ENCODE measurements around the gene ANAPC10. TPM values are rescaled to one million over a fixed set of nuclear protein-coding genes. Genes with fewer than 3 reads are reported as not detected.
"Not testable (repeated sequence)": the region's sequence is repeated elsewhere in the genome, so short reads cannot be mapped to it uniquely, and the experiment has no call there.

ANAPC10 gene
- total and polyA plus RNA-seq, 4 donors: 12.9 to 22.8 (median 19.4) TPM

DNA sequence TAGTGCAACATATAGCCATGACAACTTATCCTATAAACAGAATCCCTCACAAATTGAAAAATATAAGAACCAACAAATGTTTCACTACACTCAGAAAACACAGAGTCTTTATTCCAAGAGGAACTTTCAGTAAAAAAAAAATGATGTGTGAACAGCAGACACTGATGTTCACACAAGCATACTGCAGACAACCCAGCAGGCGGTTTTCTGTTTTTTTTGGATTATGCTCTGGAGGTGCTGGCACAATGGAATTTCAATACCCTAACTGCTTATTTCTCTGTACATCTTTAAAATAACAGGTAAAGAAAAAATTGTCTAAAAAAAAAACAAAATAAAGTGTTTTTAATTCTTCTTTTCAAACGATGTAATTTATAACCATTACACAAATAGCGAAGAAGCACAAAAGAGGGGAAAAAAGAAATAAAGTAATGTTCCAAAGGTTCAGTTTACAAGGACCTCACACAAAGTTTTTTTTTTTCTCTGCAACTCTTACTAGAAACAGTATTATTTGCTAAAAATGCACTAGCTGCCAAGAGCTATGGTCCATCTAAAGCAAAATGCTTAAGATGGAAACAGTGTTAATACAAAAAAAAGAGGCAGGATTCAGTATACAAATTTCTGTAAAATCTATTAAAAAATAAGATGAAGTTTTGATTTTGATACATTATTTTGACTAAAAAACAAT lies 55.3 kb downstream of the ANAPC10 start:
- 69 to 82% methylated on average over 3 of the region's 3 CpGs for WGBS, 2 donors
- intact Hi-C loops (cut with DNase I): no loop called here

DNA sequence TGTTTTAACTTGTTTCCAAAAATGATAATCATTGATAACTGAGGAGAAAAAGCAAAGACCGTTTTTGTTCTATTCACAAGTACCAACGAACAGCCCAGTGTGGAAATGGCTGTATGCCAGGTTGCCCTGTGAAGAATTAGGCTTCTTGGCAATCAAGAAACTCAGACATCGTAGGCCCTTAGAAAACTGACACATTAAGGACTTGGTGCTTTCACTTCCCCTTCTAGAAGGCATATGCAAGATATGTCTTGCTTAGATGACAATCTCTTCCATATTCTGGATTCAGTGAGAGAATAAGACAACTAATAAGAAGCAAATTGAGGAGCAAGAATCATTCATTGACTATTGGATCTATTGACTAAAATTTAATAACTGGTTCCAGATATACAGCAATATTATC lies 56.6 kb downstream of the ANAPC10 start:
- 38 to 44% methylated on average over 3 of the region's 3 CpGs for WGBS, 2 donors
- DNase-seq: no peak

More for the DNA sequence above, 55.3 kb downstream of the ANAPC10 start:
- no peaks in the 10 kb centered on the region for H3K9me3 ChIP-seq (ENCODE audit: control insufficient read depth, low read length)
- DNase-seq (no peak), ATAC-seq (ENCODE audit: low FRiP score) (no peak)
- no peaks in the 10 kb centered on the region for H3K36me3 ChIP-seq (ENCODE audit: control insufficient read depth in 1 of 2, insufficient read depth in 2 of 2, low read length in 1 of 2)
- no peak overlapping the region for H3K4me3 ChIP-seq (ENCODE audit: low read length in 2 of 2)
- no peaks in the 10 kb centered on the region for H3K27me3 ChIP-seq (ENCODE audit: control insufficient read depth in 1 of 2, insufficient read depth in 2 of 2, low read length in 1 of 2)
- no peak overlapping the region for H3K27ac ChIP-seq (ENCODE audit: low read depth in 1 of 2, low read length in 2 of 2)
- H3K4me1 ChIP-seq (ENCODE audit: control insufficient read depth in 1 of 2, insufficient read depth in 2 of 2, low read length in 2 of 2): no peaks in the 10 kb centered on the region

DNA sequence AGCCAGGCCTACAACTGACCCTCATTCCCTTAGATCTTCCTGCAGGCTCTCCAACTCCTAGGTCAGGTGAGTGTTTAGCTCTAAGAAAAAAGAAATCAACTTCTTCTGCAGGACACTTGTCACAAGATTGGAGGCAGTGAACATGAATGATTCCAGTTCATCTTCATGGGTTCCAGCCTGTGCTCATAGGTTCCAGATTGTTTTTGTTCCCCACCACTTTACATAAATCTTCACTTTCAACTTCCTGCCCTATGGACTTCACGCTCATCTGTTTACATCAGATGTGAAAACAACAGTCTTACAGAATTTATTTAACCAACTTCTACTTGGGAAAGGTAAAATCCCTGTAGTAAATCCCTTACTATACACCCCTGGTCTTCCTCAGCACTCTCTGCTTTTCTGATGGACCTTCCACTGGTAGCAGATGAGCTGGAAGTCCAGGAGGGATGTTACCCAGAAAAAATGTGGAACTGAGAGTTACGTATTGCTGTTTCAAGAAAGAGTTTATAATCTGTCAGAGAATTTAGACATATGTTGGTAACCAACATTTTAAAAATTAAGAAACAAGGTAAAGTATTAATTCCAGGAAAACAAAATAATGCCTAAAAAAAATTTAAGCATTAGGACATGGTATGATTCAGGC lies 62.4 kb downstream of the ANAPC10 start:
- H3K27me3 ChIP-seq (ENCODE audit: control insufficient read depth in 1 of 2, insufficient read depth in 2 of 2, low read length in 1 of 2): no peaks in the 10 kb centered on the region
- H3K9me3 ChIP-seq (ENCODE audit: control insufficient read depth, low read length): no peaks in the 10 kb centered on the region
- 83 to 93% methylated on average over 2 of the region's 2 CpGs for WGBS, 2 donors
- no peak overlapping the region for H3K27ac ChIP-seq (ENCODE audit: low read depth in 1 of 2, low read length in 2 of 2)
- intact Hi-C loops (cut with DNase I): no loop called here
- no peaks in the 10 kb centered on the region for H3K4me1 ChIP-seq (ENCODE audit: control insufficient read depth in 1 of 2, insufficient read depth in 2 of 2, low read length in 2 of 2)
- ATAC-seq (ENCODE audit: low FRiP score) (no peak), DNase-seq (no peak)
- peaks cover 0 to 6% of the 10 kb centered on the region in 2 donors for H3K36me3 ChIP-seq (ENCODE audit: control insufficient read depth in 1 of 2, insufficient read depth in 2 of 2, low read length in 1 of 2)
- H3K4me3 ChIP-seq (ENCODE audit: low read length in 2 of 2): no peak overlapping the region

More for the DNA sequence above, 56.6 kb downstream of the ANAPC10 start:
- H3K27ac ChIP-seq (ENCODE audit: low read depth in 1 of 2, low read length in 2 of 2): no peak overlapping the region
- H3K27me3 ChIP-seq (ENCODE audit: control insufficient read depth in 1 of 2, insufficient read depth in 2 of 2, low read length in 1 of 2): no peaks in the 10 kb centered on the region
- intact Hi-C loops (cut with DNase I): no loop called here
- H3K4me1 ChIP-seq (ENCODE audit: control insufficient read depth in 1 of 2, insufficient read depth in 2 of 2, low read length in 2 of 2): no peaks in the 10 kb centered on the region
- no peaks in the 10 kb centered on the region for H3K36me3 ChIP-seq (ENCODE audit: control insufficient read depth in 1 of 2, insufficient read depth in 2 of 2, low read length in 1 of 2)
- no peaks in the 10 kb centered on the region for H3K9me3 ChIP-seq (ENCODE audit: control insufficient read depth, low read length)
- ATAC-seq (ENCODE audit: low FRiP score): no peak
- H3K4me3 ChIP-seq (ENCODE audit: low read length in 2 of 2): no peak overlapping the region

DNA sequence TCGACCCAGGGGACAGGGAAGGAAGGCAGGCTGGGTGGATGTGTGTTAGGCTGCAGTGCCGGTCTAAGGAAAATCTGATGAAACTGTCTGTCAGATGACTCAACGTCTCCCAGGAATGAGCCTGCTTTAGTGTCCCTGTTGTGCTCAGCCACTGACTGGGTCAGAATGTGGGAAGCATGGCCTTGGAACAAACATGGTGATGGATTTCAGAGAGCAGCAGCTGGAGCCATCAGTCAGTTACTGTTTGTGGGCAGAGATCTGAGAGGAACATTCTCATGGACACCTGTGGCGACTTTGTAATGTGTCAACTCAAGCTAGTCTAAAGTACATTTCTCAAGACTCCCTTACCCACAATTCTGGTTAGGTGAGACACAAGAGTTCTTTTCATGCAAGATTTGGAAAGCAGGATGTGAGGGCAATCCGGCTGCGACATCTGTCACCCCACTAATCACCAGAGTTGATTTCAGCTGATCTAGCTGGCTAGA lies 63.2 kb downstream of the ANAPC10 start:
- ATAC-seq (ENCODE audit: low FRiP score): no peak
- H3K4me3 ChIP-seq (ENCODE audit: low read length in 2 of 2): no peak overlapping the region
- intact Hi-C loops (cut with DNase I): no loop called here
- H3K9me3 ChIP-seq (ENCODE audit: control insufficient read depth, low read length): no peaks in the 10 kb centered on the region
- no peaks in the 10 kb centered on the region for H3K27me3 ChIP-seq (ENCODE audit: control insufficient read depth in 1 of 2, insufficient read depth in 2 of 2, low read length in 1 of 2)
- DNase-seq: no peak
- H3K4me1 ChIP-seq (ENCODE audit: control insufficient read depth in 1 of 2, insufficient read depth in 2 of 2, low read length in 2 of 2): no peaks in the 10 kb centered on the region
- 89% methylated on average over 6 of the region's 6 CpGs for WGBS, 2 donors
- peaks cover 2 to 6% of the 10 kb centered on the region in 2 donors for H3K36me3 ChIP-seq (ENCODE audit: control insufficient read depth in 1 of 2, insufficient read depth in 2 of 2, low read length in 1 of 2)
- H3K27ac ChIP-seq (ENCODE audit: low read depth in 1 of 2, low read length in 2 of 2): no peak overlapping the region

DNA sequence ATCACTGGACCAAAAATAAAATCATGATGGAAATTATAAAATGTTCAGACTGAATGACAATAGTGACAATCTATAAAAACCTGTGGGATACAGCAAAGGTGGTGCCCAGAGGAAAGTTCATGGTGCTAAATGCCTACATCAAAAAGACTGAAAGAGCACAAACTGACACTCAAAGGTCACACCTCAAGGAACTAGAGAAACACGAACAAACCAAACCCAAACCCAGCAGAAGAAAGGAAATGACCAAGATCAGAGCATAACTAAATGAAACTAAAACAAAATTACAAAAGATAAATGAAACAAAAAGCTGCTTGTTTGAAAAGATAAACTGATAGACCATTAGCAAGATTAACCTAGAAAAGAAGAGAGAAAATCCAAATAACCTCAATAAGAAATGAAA lies 78.7 kb downstream of the ANAPC10 start:
- intact Hi-C loops (cut with DNase I): no loop called here
- Histone ChIP-seq H3K36me3 (ENCODE audit: control insufficient read depth in 1 of 2, insufficient read depth in 2 of 2, low read length in 1 of 2) (no peaks in the 10 kb centered on the region), H3K4me1 (ENCODE audit: control insufficient read depth in 1 of 2, insufficient read depth in 2 of 2, low read length in 2 of 2) (no peaks in the 10 kb centered on the region), H3K4me3 (ENCODE audit: low read length in 2 of 2) (no peak overlapping the region), H3K9me3 (ENCODE audit: control insufficient read depth, low read length) (no peaks in the 10 kb centered on the region), H3K27me3 (ENCODE audit: control insufficient read depth in 1 of 2, insufficient read depth in 2 of 2, low read length in 1 of 2) (no peaks in the 10 kb centered on the region), H3K27ac (ENCODE audit: low read depth in 1 of 2, low read length in 2 of 2) (no peak overlapping the region)
- WGBS, 2 donors: 78 to 80% methylated on average over 1 of the region's 1 CpG
- DNase-seq (no peak), ATAC-seq (ENCODE audit: low FRiP score) (no peak)

DNA sequence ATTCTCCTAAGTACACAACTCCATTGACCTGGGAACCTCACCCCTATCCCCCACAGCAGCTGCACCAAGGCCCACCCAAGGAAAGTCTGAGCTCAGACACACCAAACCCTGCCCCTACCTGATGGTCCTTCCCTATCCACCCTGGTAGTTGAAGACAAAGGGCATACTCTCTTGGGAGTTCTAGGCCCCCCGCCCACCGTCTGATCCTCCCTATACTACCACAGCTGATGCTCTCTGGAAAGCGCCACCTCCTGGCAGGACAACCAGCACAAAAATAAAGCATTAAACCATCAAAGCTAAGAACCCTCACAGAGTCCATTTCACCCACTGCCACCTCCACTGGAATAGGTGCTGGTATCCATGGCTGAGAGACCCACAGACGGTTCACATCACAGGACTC lies 83.6 kb downstream of the ANAPC10 start:
- Histone ChIP-seq H3K27me3 (ENCODE audit: control insufficient read depth in 1 of 2, insufficient read depth in 2 of 2, low read length in 1 of 2) (no peaks in the 10 kb centered on the region), H3K36me3 (ENCODE audit: control insufficient read depth in 1 of 2, insufficient read depth in 2 of 2, low read length in 1 of 2) (no peaks in the 10 kb centered on the region), H3K4me1 (ENCODE audit: control insufficient read depth in 1 of 2, insufficient read depth in 2 of 2, low read length in 2 of 2) (no peaks in the 10 kb centered on the region), H3K9me3 (ENCODE audit: control insufficient read depth, low read length) (no peaks in the 10 kb centered on the region), H3K4me3 (ENCODE audit: low read length in 2 of 2) (no peak overlapping the region), H3K27ac (ENCODE audit: low read depth in 1 of 2, low read length in 2 of 2) (no peak overlapping the region)
- intact Hi-C loops (cut with DNase I): no loop called here
- DNase-seq (no peak), ATAC-seq (ENCODE audit: low FRiP score) (no peak)
- WGBS, 2 donors: 97 to 98% methylated on average over 4 of the region's 4 CpGs

DNA sequence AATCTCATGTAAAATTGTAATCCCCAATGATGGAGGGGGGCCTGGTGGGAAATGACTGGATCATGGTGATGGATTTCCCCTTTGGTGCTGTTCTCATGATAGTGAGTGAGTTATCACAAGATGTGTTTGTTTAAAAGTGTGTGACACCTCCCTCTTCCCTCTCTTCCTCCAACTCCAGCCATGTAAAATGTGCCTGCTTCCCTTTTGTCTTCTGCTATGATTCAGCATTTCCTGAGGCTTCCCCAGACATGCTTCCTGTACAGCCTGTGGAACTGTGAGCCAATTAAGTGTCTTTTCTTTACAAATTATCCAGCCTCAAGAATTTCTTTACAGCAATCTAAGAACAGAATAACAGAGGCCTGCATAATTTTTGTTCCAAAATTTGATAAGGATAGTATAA lies 85.2 kb downstream of the ANAPC10 start:
- ATAC-seq (ENCODE audit: low FRiP score): no peak
- H3K36me3 ChIP-seq (ENCODE audit: control insufficient read depth in 1 of 2, insufficient read depth in 2 of 2, low read length in 1 of 2): no peaks in the 10 kb centered on the region

DNA sequence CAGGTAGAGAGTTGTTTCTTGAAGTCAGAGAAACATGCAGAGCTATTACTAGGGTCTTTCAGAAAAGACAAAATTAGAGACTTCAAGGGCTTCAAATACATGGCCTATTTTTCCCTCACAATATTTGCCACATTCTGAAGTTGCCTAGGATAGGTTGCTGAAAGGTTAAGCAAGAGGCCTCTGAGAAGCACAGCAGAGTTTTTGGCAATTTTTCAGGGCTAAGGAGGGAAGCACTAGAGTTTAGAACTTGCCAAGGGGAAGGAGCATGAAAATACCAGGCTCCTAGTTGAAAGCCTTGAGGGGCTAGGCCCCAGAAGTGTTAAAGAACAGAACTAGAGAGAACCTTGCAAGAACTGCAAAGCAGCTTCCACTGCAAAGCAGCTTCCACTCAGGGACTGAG lies 86.4 kb downstream of the ANAPC10 start:
- Histone ChIP-seq H3K4me1 (ENCODE audit: control insufficient read depth in 1 of 2, insufficient read depth in 2 of 2, low read length in 2 of 2) (no peaks in the 10 kb centered on the region), H3K27me3 (ENCODE audit: control insufficient read depth in 1 of 2, insufficient read depth in 2 of 2, low read length in 1 of 2) (no peaks in the 10 kb centered on the region), H3K27ac (ENCODE audit: low read depth in 1 of 2, low read length in 2 of 2) (no peak overlapping the region), H3K4me3 (ENCODE audit: low read length in 2 of 2) (no peak overlapping the region), H3K9me3 (ENCODE audit: control insufficient read depth, low read length) (no peaks in the 10 kb centered on the region), H3K36me3 (ENCODE audit: control insufficient read depth in 1 of 2, insufficient read depth in 2 of 2, low read length in 1 of 2) (no peaks in the 10 kb centered on the region)
- DNase-seq (no peak), ATAC-seq (ENCODE audit: low FRiP score) (no peak)
- intact Hi-C loops (cut with DNase I): no loop called here

More for the DNA sequence above, 85.2 kb downstream of the ANAPC10 start:
- no peaks in the 10 kb centered on the region for H3K9me3 ChIP-seq (ENCODE audit: control insufficient read depth, low read length)
- no peak overlapping the region for H3K27ac ChIP-seq (ENCODE audit: low read depth in 1 of 2, low read length in 2 of 2)
- H3K4me3 ChIP-seq (ENCODE audit: low read length in 2 of 2): no peak overlapping the region
- intact Hi-C loops (cut with DNase I): no loop called here
- no peaks in the 10 kb centered on the region for H3K27me3 ChIP-seq (ENCODE audit: control insufficient read depth in 1 of 2, insufficient read depth in 2 of 2, low read length in 1 of 2)
- H3K4me1 ChIP-seq (ENCODE audit: control insufficient read depth in 1 of 2, insufficient read depth in 2 of 2, low read length in 2 of 2): no peaks in the 10 kb centered on the region
- DNase-seq: no peak

DNA sequence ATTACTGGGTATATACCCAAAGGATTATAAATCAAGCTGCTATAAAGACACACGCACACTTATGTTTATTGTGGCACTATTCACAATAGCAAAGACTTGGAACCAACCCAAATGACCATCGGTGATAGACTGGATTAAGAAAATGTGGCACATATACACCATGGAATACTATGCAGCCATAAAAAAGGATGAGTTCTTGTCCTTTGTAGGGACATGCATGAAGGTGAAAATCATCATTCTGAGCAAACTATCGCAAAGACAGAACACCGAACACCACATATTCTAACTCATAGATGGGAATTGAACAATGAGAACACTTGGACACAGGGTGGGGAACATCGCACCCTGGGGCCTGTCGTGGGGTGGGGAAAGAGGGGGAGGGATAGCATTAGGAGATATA lies 87.7 kb downstream of the ANAPC10 start:
- H3K4me3 ChIP-seq (ENCODE audit: low read length in 2 of 2); DNase-seq; H3K36me3 ChIP-seq (ENCODE audit: control insufficient read depth in 1 of 2, insufficient read depth in 2 of 2, low read length in 1 of 2); ATAC-seq (ENCODE audit: low FRiP score); H3K4me1 ChIP-seq (ENCODE audit: control insufficient read depth in 1 of 2, insufficient read depth in 2 of 2, low read length in 2 of 2); H3K27me3 ChIP-seq (ENCODE audit: control insufficient read depth in 1 of 2, insufficient read depth in 2 of 2, low read length in 1 of 2); H3K9me3 ChIP-seq (ENCODE audit: control insufficient read depth, low read length); intact Hi-C loops (cut with DNase I); H3K27ac ChIP-seq (ENCODE audit: low read depth in 1 of 2, low read length in 2 of 2): not testable (repeated sequence)
- 89 to 92% methylated on average over 6 of the region's 6 CpGs for WGBS, 2 donors
